Endodermal cell (in vitro differentiated cells): ENCODE data around the gene TRDN. TPM values are rescaled to one million over a fixed set of nuclear protein-coding genes. Genes with fewer than 3 reads are reported as not detected.
"Not testable (repeated sequence)": the region's sequence is repeated elsewhere in the genome, so short reads cannot be mapped to it uniquely, and the experiment has no call there.

ENCODE experiments used
- DNase-seq: peaks from one replicate; pipeline ENCODE4 v3.0.0-alpha.2; 2017
- H3K27ac ChIP-seq: 2 replicates; pipeline ENCODE4 v1.5.1; 2013; ENCODE audit warnings: mild to moderate bottlenecking, low read depth, low read length, moderate library complexity
- H3K27me3 ChIP-seq: 2 replicates; pipeline ENCODE4 v1.6.1; 2013; ENCODE audit warnings: mild to moderate bottlenecking, low read length, moderate library complexity; ENCODE audit not compliant: insufficient read depth, control insufficient read depth, poor library complexity, severe bottlenecking
- H3K36me3 ChIP-seq: 2 replicates; pipeline ENCODE4 v1.7.0; 2013; ENCODE audit warnings: mild to moderate bottlenecking, low read length, moderate library complexity; ENCODE audit not compliant: control insufficient read depth, insufficient read depth
- H3K4me1 ChIP-seq: one replicate; pipeline ENCODE4 v1.7.0; 2013; ENCODE audit warnings: low read length; ENCODE audit not compliant: control insufficient read depth, insufficient read depth
- H3K4me3 ChIP-seq: 2 replicates; pipeline ENCODE4 v1.5.1; 2013; ENCODE audit warnings: mild to moderate bottlenecking, low read length, moderate library complexity
- H3K9ac ChIP-seq: 2 replicates; pipeline ENCODE4 v1.6.1; 2013; ENCODE audit warnings: mild to moderate bottlenecking, low read length, moderate library complexity; ENCODE audit not compliant: poor library complexity, severe bottlenecking; ENCODE audit errors: extremely low read depth
- H3K9me3 ChIP-seq: 2 replicates; pipeline ENCODE4 v1.6.1; 2013; ENCODE audit warnings: mild to moderate bottlenecking, low read length, moderate library complexity; ENCODE audit not compliant: control insufficient read depth
- H3K27ac Mint-ChIP-seq: 2 replicates; pipeline ENCODE4 v1.8.0; 2020; ENCODE audit warnings: mixed read lengths
- H3K27me3 Mint-ChIP-seq: 2 replicates; pipeline ENCODE4 v1.8.0; 2021; ENCODE audit warnings: mild to moderate bottlenecking, mixed read lengths; ENCODE audit not compliant: insufficient read depth
- H3K36me3 Mint-ChIP-seq: 2 replicates; pipeline ENCODE4 v1.8.0; 2020; ENCODE audit warnings: low read depth, mixed read lengths
- H3K4me1 Mint-ChIP-seq: 2 replicates; pipeline ENCODE4 v1.8.0; 2020; ENCODE audit warnings: mixed read lengths
- H3K4me3 Mint-ChIP-seq: 2 replicates; pipeline ENCODE4 v1.8.0; 2020; ENCODE audit warnings: mild to moderate bottlenecking, moderate library complexity, mixed read lengths
- H3K9me3 Mint-ChIP-seq: 2 replicates; pipeline ENCODE4 v1.8.0; 2020; ENCODE audit warnings: mild to moderate bottlenecking, mixed read lengths
- CTCF ChIP-seq: fragments of 200-600 bp; sonication (generic); conservative IDR thresholded peaks from 2 replicates; pipeline ENCODE4 v1.5.0; 2021; ENCODE audit warnings: antibody characterized with exemption, mild to moderate bottlenecking
- WGBS, 2 experiments: methylation state at CpG; one replicate each; pipeline versions ENCODE4 v1.1.5 to v1.1.7; 2013; ENCODE audit warnings: missing lambda C conversion rate in 2 of 2, mixed read lengths in 1 of 2; ENCODE audit not compliant: insufficient coverage in 1 of 2, insufficient read length in 1 of 2; 5-methylcytosine and 5-hydroxymethylcytosine counted together
- total RNA-seq, 2 donors: library from RNA; stranded (reverse); fragmentation: NEBNext Ultra II Directional in 1 of 2; extraction: Animal tissue kit (Norgen Biotek cat#: 25700) in 1 of 2; gene quantifications; 2 replicates in 1 of 2; 3 replicates in 1 of 2; pipeline ENCODE4 v1.2.1, GENCODE V29; 2021

The TRDN gene
- total RNA-seq, 2 donors from 2014 or later = 74.4 to 136 TPM

GRCh38 chr6:123240626-123241025 lies 396.1 kb downstream of the TRDN start:
- Histone ChIP-seq H3K27ac (no peak overlapping the region), H3K9me3 (no peaks in the 10 kb centered on the region), H3K27me3 (no peaks in the 10 kb centered on the region), H3K4me1 (no peaks in the 10 kb centered on the region), H3K4me3 (no peak overlapping the region), H3K36me3 (no peaks in the 10 kb centered on the region), H3K9ac (no peak overlapping the region)
- DNase-seq = no peak
- Mint-ChIP-seq H3K27me3 (no peaks in the 10 kb centered on the region), H3K9me3 (peaks cover 2% of the 10 kb centered on the region), H3K36me3 (no peaks in the 10 kb centered on the region), H3K4me3 (no peak overlapping the region), H3K27ac (no peak overlapping the region), H3K4me1 (no peaks in the 10 kb centered on the region)
- WGBS, 2 experiments = 100% methylated on average over 1 of the region's 1 CpG; no CpG with 5 or more reads in 1 of the 2 experiments
- TF ChIP-seq CTCF = no peak

- no peak overlapping the region for H3K9ac ChIP-seq
- Mint-ChIP-seq H3K9me3 (no peaks in the 10 kb centered on the region), H3K27ac (no peak overlapping the region), H3K36me3 (no peaks in the 10 kb centered on the region), H3K27me3 (no peaks in the 10 kb centered on the region), H3K4me3 (no peak overlapping the region), H3K4me1 (peaks cover 5% of the 10 kb centered on the region)
- no peaks in the 10 kb centered on the region for H3K9me3 ChIP-seq
- DNase-seq = no peak
- WGBS, 2 experiments = 91 to 100% methylated on average over 1 to 4 of the region's 4 CpGs
- no peak overlapping the region for H3K27ac ChIP-seq
- H3K4me1 ChIP-seq = no peaks in the 10 kb centered on the region
- no peaks in the 10 kb centered on the region for H3K27me3 ChIP-seq
- no peaks in the 10 kb centered on the region for H3K36me3 ChIP-seq
- TF ChIP-seq CTCF = no peak
- H3K4me3 ChIP-seq = no peak overlapping the region
These were observed 403.4 kb downstream of the TRDN start for GRCh38 chr6:123233336-123233735.

GRCh38 chr6:123227789-123228188 lies 409.0 kb downstream of the TRDN start:
- H3K4me1 ChIP-seq, DNase-seq, H3K9me3 Mint-ChIP-seq, H3K27ac ChIP-seq, H3K27me3 ChIP-seq, H3K36me3 ChIP-seq, H3K27me3 Mint-ChIP-seq, H3K36me3 Mint-ChIP-seq, H3K4me3 ChIP-seq, H3K9ac ChIP-seq, H3K9me3 ChIP-seq, H3K27ac Mint-ChIP-seq, H3K4me3 Mint-ChIP-seq, H3K4me1 Mint-ChIP-seq: not testable (repeated sequence)
- 89% methylated on average over 2 of the region's 2 CpGs; no CpG with 5 or more reads in 1 of the 2 experiments for WGBS, 2 experiments

GRCh38 chr6:123226398-123226797 lies 410.4 kb downstream of the TRDN start:
- Histone ChIP-seq H3K4me3 (no peak overlapping the region), H3K27ac (no peak overlapping the region), H3K36me3 (no peaks in the 10 kb centered on the region), H3K27me3 (no peaks in the 10 kb centered on the region), H3K9me3 (no peaks in the 10 kb centered on the region), H3K4me1 (no peaks in the 10 kb centered on the region), H3K9ac (no peak overlapping the region)
- no peak for DNase-seq
- Mint-ChIP-seq H3K4me3 (no peak overlapping the region), H3K27me3 (peaks cover 2% of the 10 kb centered on the region), H3K9me3 (no peaks in the 10 kb centered on the region), H3K27ac (no peak overlapping the region), H3K36me3 (no peaks in the 10 kb centered on the region), H3K4me1 (no peaks in the 10 kb centered on the region)
- TF ChIP-seq CTCF = no peak
- 83 to 92% methylated on average over 3 of the region's 3 CpGs for WGBS, 2 experiments
